Stromal cell of bone marrow (primary cell): Measurements from ENCODE around the gene DNAI2.

ENCODE experiments used
- DNase-seq: peaks from one replicate; pipeline ENCODE4 v3.0.0-alpha.2; 2012; ENCODE audit warnings: low read depth

The DNAI2 gene

GRCh38 chr17:74362810-74363498 lies 88.9 kb downstream of the DNAI2 start:
- no peak for DNase-seq
